ENCODE data around the gene FGD3.
A peak's percentile ranks its signal among the peaks of the same experiment; 100 is the strongest.

The FGD3 gene

GRCh38 chr9:93032545-93032944 is 85.2 kb downstream of the FGD3 start:
- no peak for DNase-seq

GRCh38 chr9:93033531-93033930 is 86.2 kb downstream of the FGD3 start:
- DNase-seq: no peak

- no peak for DNase-seq
Measured at GRCh38 chr9:93035106-93035660, 87.9 kb downstream of the FGD3 start.

GRCh38 chr9:93035821-93036351 is 88.6 kb downstream of the FGD3 start:
- no peak for DNase-seq

GRCh38 chr9:93036887-93037475 is 89.7 kb downstream of the FGD3 start:
- no peak for DNase-seq

GRCh38 chr9:93037476-93037971 is 90.2 kb downstream of the FGD3 start:
- no peak for DNase-seq

GRCh38 chr9:93038918-93039317 is 91.6 kb downstream of the FGD3 start:
- no peak for DNase-seq

GRCh38 chr9:93039456-93039855 is 92.1 kb downstream of the FGD3 start:
- DNase-seq: no peak

GRCh38 chr9:93039976-93040375 is 92.7 kb downstream of the FGD3 start:
- no peak for DNase-seq

- DNase-seq: no peak
Measured at GRCh38 chr9:93040409-93040808, 93.1 kb downstream of the FGD3 start.

- DNase-seq: peak; percentile 49
Measured at GRCh38 chr9:93041108-93041802, 93.9 kb downstream of the FGD3 start.

- no peak for DNase-seq
Measured at GRCh38 chr9:93043122-93043521, 95.8 kb downstream of the FGD3 start.

- no peak for DNase-seq
Measured at GRCh38 chr9:93045521-93045920, 98.2 kb downstream of the FGD3 start.

GRCh38 chr9:93048566-93049448 is 101.5 kb downstream of the FGD3 start:
- DNase-seq: no peak

GRCh38 chr9:93049491-93049890 is 102.2 kb downstream of the FGD3 start:
- no peak for DNase-seq

GRCh38 chr9:93050231-93050630 is 102.9 kb downstream of the FGD3 start:
- no peak for DNase-seq

- DNase-seq: peak; percentile 30
Measured at GRCh38 chr9:93051680-93052089, 104.4 kb downstream of the FGD3 start.

GRCh38 chr9:93052791-93053540 is 105.6 kb downstream of the FGD3 start:
- no peak for DNase-seq

- no peak for DNase-seq
Measured at GRCh38 chr9:93053781-93054331, 106.5 kb downstream of the FGD3 start.

- no peak for DNase-seq
Measured at GRCh38 chr9:93054758-93055704, 107.7 kb downstream of the FGD3 start.

All from NCI-H2029 (cell line).